Caco-2 (cell line): Measurements from ENCODE around the gene MYH15. TPM values are rescaled to one million over a fixed set of nuclear protein-coding genes. Genes with fewer than 3 reads are reported as not detected.

Source experiments
- BruUV-seq: library from RNA; stranded (reverse); fragments of 400-500 nt; replicated peaks from 2 replicates; lab custom pipeline; 2021; lab: Mats Ljungman, UMichigan
- CTCF ChIA-PET: fragments of 300-600 bp; sonication (Branson Sonifier 250); formaldehyde crosslinking; loops from one replicate; lab custom pipeline; 2022; ENCODE audit warnings: antibody characterized with exemption; lab: Charles Lee
- POLR2A ChIA-PET: fragments of 300-600 bp; sonication (Branson Sonifier 250); formaldehyde crosslinking; loops from one replicate; lab custom pipeline; 2022; ENCODE audit warnings: antibody characterized with exemption; lab: Charles Lee
- DNase-seq, 2 experiments: peaks; one replicate each; pipeline versions ENCODE4 v3.0.0 to v3.0.0-alpha.2; 2020 to 2022
- H3K27me3 ChIP-seq: replicated peaks from 2 replicates; pipeline ENCODE4 v1.6.0; 2011; ENCODE audit warnings: low read length; ENCODE audit not compliant: control insufficient read depth, insufficient read depth
- H3K36me3 ChIP-seq: 2 replicates; pipeline ENCODE4 v1.5.1; 2011; ENCODE audit warnings: low read length; ENCODE audit not compliant: control insufficient read depth, insufficient read depth
- H3K4me1 ChIP-seq: fragments of 250-450 bp; sonication (Bioruptor Pico); 2 replicates; pipeline ENCODE4 v1.5.1; 2020; ENCODE audit warnings: mild to moderate bottlenecking
- H3K4me3 ChIP-seq: 2 replicates; pipeline ENCODE4 v1.5.1; 2011; ENCODE audit warnings: low read depth, mild to moderate bottlenecking, control low read depth, low read length
- H3K9me3 ChIP-seq: fragments of 250-450 bp; sonication (Bioruptor Pico); 2 replicates; pipeline ENCODE4 v1.5.1; 2020; ENCODE audit warnings: mild to moderate bottlenecking, moderate library complexity
- H3K27ac Mint-ChIP-seq: one replicate; pipeline ENCODE4 v1.8.0; 2022; ENCODE audit warnings: mixed read lengths; ENCODE audit not compliant: unreplicated experiment
- H3K27me3 Mint-ChIP-seq: one replicate; pipeline ENCODE4 v1.8.0; 2022; ENCODE audit warnings: mixed read lengths; ENCODE audit not compliant: insufficient read depth, unreplicated experiment
- H3K36me3 Mint-ChIP-seq: one replicate; pipeline ENCODE4 v1.8.0; 2022; ENCODE audit warnings: mild to moderate bottlenecking, mixed read lengths; ENCODE audit not compliant: insufficient read depth, unreplicated experiment
- H3K4me1 Mint-ChIP-seq: one replicate; pipeline ENCODE4 v1.8.0; 2022; ENCODE audit warnings: low read depth, mixed read lengths; ENCODE audit not compliant: unreplicated experiment
- H3K4me3 Mint-ChIP-seq: one replicate; pipeline ENCODE4 v1.8.0; 2022; ENCODE audit warnings: mild to moderate bottlenecking, moderate library complexity, mixed read lengths; ENCODE audit not compliant: unreplicated experiment
- H3K9me3 Mint-ChIP-seq: one replicate; pipeline ENCODE4 v1.8.0; 2022; ENCODE audit warnings: mixed read lengths; ENCODE audit not compliant: unreplicated experiment
- intact Hi-C: fragments of 100-400 bp; cut with micrococcal nuclease; formaldehyde crosslinking; loops from one replicate; pipeline ENCODE4 v1.10.0; 2022; ENCODE audit not compliant: unreplicated experiment
- total RNA-seq: library from RNA; stranded (reverse); gene quantifications from 2 replicates; pipeline ENCODE4 v1.2.3, GENCODE V29; 2022
- TF ChIP-seq, protein P1 (sequence below), 2 experiments: fragments of 200-600 bp in 1 of 2; IDR thresholded peaks; 1 replicate in 1 of 2; 2 replicates in 1 of 2; pipeline versions ENCODE4 v1.5.1 to v1.8.0; 2011 to 2022; ENCODE audit warnings: antibody characterized with exemption in 1 of 2, control low read depth in 1 of 2, inconsistent platforms in 1 of 2, low read depth in 1 of 2, low read length in 1 of 2, mild to moderate bottlenecking in 1 of 2, moderate library complexity in 1 of 2; ENCODE audit not compliant: insufficient read depth in 1 of 2, severe bottlenecking in 1 of 2, unreplicated experiment in 1 of 2

Gene MYH15
- total RNA-seq, 1 experiment from 2014 or later, result 0.25 TPM

DNA sequence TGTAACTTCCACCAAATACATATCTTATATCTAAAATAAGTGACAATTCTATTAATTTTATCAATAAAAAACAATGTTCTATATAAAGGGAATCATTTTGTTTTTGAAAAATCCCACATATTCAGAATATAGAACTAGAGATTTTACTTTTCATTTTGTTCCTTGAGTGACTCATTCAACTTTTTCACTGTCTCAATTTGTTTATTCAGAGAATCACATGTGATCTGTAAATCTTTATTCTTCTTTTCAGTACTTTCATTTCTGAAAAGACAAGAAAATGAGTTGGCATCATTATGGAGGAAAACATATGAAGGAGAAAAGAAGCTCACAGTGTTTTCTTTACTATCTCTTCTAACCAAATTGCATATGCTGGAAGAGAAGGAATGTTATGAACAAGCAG is 43.8 kb upstream of the MYH15 start:
- H3K27ac Mint-ChIP-seq, result no peak overlapping the region
- DNase-seq, result no peak
- H3K36me3 Mint-ChIP-seq, result peaks cover 28% of the 10 kb centered on the region
- H3K4me1 ChIP-seq, result peaks cover 36% of the 10 kb centered on the region
- no peaks in the 10 kb centered on the region for H3K9me3 ChIP-seq
- H3K27me3 Mint-ChIP-seq, result no peaks in the 10 kb centered on the region
- intact Hi-C loops, result no loop called here
- H3K4me3 ChIP-seq, result no peak overlapping the region
- no TSS peak for BruUV-seq
- no peaks in the 10 kb centered on the region for H3K36me3 ChIP-seq
- H3K4me1 Mint-ChIP-seq, result peaks cover 23% of the 10 kb centered on the region
- H3K4me3 Mint-ChIP-seq, result no peak overlapping the region
- ChIA-PET CTCF (interaction anchor here (0.9 kb wide), 1 partner anchor 20 kb away, joined by 3 read pairs; no protein-coding TSS in a partner anchor), POLR2A (no interaction called here)
- H3K9me3 Mint-ChIP-seq, result no peaks in the 10 kb centered on the region
- H3K27me3 ChIP-seq, result no peaks in the 10 kb centered on the region
- TF ChIP-seq, protein P1, sequence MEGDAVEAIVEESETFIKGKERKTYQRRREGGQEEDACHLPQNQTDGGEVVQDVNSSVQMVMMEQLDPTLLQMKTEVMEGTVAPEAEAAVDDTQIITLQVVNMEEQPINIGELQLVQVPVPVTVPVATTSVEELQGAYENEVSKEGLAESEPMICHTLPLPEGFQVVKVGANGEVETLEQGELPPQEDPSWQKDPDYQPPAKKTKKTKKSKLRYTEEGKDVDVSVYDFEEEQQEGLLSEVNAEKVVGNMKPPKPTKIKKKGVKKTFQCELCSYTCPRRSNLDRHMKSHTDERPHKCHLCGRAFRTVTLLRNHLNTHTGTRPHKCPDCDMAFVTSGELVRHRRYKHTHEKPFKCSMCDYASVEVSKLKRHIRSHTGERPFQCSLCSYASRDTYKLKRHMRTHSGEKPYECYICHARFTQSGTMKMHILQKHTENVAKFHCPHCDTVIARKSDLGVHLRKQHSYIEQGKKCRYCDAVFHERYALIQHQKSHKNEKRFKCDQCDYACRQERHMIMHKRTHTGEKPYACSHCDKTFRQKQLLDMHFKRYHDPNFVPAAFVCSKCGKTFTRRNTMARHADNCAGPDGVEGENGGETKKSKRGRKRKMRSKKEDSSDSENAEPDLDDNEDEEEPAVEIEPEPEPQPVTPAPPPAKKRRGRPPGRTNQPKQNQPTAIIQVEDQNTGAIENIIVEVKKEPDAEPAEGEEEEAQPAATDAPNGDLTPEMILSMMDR (IDR thresholded peaks at IDR 0.05; ENCODE audit: insufficient read depth in 1 of 2, low read depth in 1 of 2, low read length in 1 of 2, severe bottlenecking in 1 of 2, unreplicated experiment in 1 of 2), result no peak

DNA sequence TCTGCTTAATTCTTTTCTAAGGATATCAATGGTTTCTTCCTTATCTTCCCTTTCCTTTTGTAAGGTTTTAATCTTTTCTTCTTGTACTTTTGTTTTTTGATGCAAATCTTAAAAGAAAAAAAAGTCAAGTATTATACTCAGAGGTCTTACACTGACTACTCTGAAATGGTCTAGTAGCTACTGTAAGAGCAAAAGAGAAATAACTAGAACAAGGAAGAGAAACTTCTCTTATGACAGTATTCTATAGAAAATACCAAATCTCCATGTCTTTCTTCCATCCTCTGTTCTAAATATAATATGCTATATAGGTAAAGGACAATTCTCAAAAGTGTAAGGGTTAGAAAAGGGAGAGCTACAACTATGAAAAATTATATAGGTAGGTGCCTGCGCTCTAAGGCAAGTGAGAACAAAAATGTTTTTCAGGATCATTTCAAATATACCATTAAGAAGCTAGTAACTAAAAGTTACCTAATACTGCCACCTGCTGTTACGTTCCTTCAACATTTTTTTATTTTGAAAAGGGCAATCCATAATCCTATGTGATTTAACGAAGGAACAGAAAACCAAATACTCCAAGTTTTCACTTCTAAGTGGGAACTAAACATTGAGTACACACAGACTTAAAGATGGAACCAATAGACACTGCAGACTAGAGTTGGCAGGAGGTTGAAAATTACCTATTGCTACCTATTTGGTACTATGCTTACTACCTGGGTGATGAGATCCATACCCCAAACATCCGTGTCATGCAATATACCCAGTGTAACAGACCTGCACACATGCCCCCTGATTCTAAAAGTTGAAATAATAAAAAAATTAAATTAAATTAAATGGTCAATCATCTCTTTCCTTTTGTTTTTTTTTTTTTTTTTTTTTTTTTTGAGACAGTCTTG is 42.1 kb upstream of the MYH15 start:
- Mint-ChIP-seq H3K4me1 (peaks cover 22% of the 10 kb centered on the region), H3K27me3 (no peaks in the 10 kb centered on the region), H3K9me3 (no peaks in the 10 kb centered on the region), H3K36me3 (peaks cover 27% of the 10 kb centered on the region), H3K27ac (no peak overlapping the region), H3K4me3 (no peak overlapping the region)
- TF ChIP-seq, protein P1 (IDR thresholded peaks at IDR 0.05; ENCODE audit: insufficient read depth in 1 of 2, low read depth in 1 of 2, low read length in 1 of 2, severe bottlenecking in 1 of 2, unreplicated experiment in 1 of 2), result peak; percentile 27 to 36
- no peaks in the 10 kb centered on the region for H3K36me3 ChIP-seq
- peak in 1 of 2 experiments; percentile 40 for DNase-seq
- H3K27me3 ChIP-seq, result no peaks in the 10 kb centered on the region
- BruUV-seq, result no TSS peak
- intact Hi-C loops, result loop anchor here (1.0 kb wide), 1 partner anchor 63 kb away; no protein-coding TSS in a partner anchor
- H3K4me3 ChIP-seq, result no peak overlapping the region
- H3K4me1 ChIP-seq, result peaks cover 36% of the 10 kb centered on the region
- ChIA-PET CTCF (interaction anchor here (0.7 to 1.4 kb wide), 6 partner anchors 52 to 266 kb away, joined by 3 to 4 read pairs (median 3); no protein-coding TSS in a partner anchor), POLR2A (interaction anchor here (0.9 to 1.0 kb wide), 2 partner anchors 36 to 37 kb away, joined by 3 to 4 read pairs; partner anchors contain the start of genes CIP2A and DZIP3)
- H3K9me3 ChIP-seq, result no peaks in the 10 kb centered on the region

- no TSS peak for BruUV-seq
- H3K27me3 ChIP-seq, result no peaks in the 10 kb centered on the region
- no peak overlapping the region for H3K4me3 Mint-ChIP-seq
- no peak overlapping the region for H3K4me3 ChIP-seq
- intact Hi-C loops, result loop anchor here (1.0 kb wide), 1 partner anchor 60 kb away; no protein-coding TSS in a partner anchor
- no peaks in the 10 kb centered on the region for H3K9me3 Mint-ChIP-seq
- ChIA-PET POLR2A (no interaction called here), CTCF (no interaction called here)
- no peaks in the 10 kb centered on the region for H3K27me3 Mint-ChIP-seq
- peaks cover 7% of the 10 kb centered on the region for H3K4me1 Mint-ChIP-seq
- no peaks in the 10 kb centered on the region for H3K9me3 ChIP-seq
- H3K36me3 ChIP-seq, result no peaks in the 10 kb centered on the region
- no peak for DNase-seq
- peaks cover 23% of the 10 kb centered on the region for H3K36me3 Mint-ChIP-seq
- TF ChIP-seq, protein P1 (IDR thresholded peaks at IDR 0.05; ENCODE audit: insufficient read depth in 1 of 2, low read depth in 1 of 2, low read length in 1 of 2, severe bottlenecking in 1 of 2, unreplicated experiment in 1 of 2), result no peak
- no peak overlapping the region for H3K27ac Mint-ChIP-seq
- H3K4me1 ChIP-seq, result 0 out of 2 replicates have a peak, but pooled peaks cover 6% of the 10 kb centered on the region
Observed at GRCh38 chr3:108548886-108549285, 38.5 kb upstream of the MYH15 start.
